NT2/D1 (cell line): ENCODE results near the gene ASIC1.

Experiments used
- SUZ12 ChIP-seq: IDR thresholded peaks from 2 replicates; pipeline ENCODE4 v1.6.1; 2011; ENCODE audit not compliant: insufficient read length, insufficient read depth; ENCODE audit errors: extremely low read depth
- YY1 ChIP-seq: IDR thresholded peaks from 2 replicates; pipeline ENCODE4 v1.6.1; 2011; ENCODE audit not compliant: insufficient read length, insufficient read depth
- ZNF274 ChIP-seq: IDR thresholded peaks from 2 replicates; pipeline ENCODE4 v1.6.1; 2011; ENCODE audit warnings: mild to moderate bottlenecking, low read depth, low read length

DNA sequence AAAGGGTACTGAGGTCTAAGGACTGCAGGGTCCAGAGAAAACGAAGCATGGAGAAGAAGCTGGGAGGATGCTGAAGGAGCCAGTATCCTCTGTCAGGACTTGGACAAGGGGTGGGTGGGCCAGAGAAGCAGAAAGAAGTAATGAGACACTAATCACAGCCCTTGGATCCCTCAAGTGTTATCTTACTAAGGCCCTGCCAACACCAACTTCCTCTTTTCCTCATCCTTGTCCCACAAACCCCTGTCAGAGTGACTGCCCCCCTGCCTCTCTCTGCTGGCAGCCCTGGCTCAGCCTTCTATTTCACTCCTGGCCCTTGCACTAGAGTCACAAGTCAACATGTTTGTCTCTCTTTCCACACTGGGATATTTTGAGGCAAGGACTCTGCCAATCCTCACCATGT lies 3.8 kb upstream of the ASIC1 start:
- TF ChIP-seq YY1 (no peak), ZNF274 (no peak), SUZ12 (no peak)
